Occipital lobe (tissue), 2 donors: ENCODE measurements around the gene GCSH. TPM values are rescaled to one million over a fixed set of nuclear protein-coding genes. Genes with fewer than 3 reads are reported as not detected.
A peak's percentile ranks its signal among the peaks of the same experiment; 100 is the strongest.
"Not testable (repeated sequence)": the region's sequence is repeated elsewhere in the genome, so short reads cannot be mapped to it uniquely, and the experiment has no call there.

Experiments
- DNase-seq: peaks from one replicate; lab custom pipeline; 2025; lab: John Stamatoyannopoulos, UW
- total RNA-seq: library from RNA; depleted of rRNA; stranded (reverse); fragments of >200 nt; gene quantifications from one replicate; pipeline ENCODE4 v1.2.3, GENCODE V29; 2014

The GCSH gene
- total RNA-seq, result 18.2 TPM

GRCh38 chr16:81095953-81096714 is at the start of gene GCSH:
TSS of gene GCSH (minus strand) at chr16:81096395. CDS start at chr16:81096278, 117 bp downstream.
- DNase-seq, result peak; percentile 99

DNA sequence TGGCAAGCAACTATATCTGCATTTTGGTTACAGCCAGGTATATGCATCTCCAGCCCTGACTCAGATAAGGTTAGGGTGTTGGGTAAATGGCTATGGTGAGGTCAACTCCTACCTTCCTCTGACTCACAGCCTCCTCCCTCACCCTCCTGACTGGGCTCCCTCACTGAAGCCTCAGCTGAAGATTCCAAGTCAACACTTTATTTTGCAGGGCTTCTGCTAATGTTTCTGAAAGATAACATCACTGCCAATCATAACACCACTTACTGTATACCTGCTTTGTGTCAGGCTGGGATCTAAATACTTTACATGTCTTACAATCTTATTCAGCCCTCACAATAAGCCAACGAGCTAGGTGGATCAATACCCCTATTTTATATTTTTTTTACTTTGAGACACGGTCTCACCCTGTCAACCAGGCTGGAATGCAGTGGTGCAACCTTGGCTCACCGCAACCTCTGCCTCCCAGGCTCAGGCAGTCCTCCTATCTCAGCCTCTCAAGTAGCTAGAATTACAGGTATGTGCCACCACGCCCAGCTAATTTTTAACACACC is 47.8 kb upstream of the GCSH start:
- no peak for DNase-seq

DNA sequence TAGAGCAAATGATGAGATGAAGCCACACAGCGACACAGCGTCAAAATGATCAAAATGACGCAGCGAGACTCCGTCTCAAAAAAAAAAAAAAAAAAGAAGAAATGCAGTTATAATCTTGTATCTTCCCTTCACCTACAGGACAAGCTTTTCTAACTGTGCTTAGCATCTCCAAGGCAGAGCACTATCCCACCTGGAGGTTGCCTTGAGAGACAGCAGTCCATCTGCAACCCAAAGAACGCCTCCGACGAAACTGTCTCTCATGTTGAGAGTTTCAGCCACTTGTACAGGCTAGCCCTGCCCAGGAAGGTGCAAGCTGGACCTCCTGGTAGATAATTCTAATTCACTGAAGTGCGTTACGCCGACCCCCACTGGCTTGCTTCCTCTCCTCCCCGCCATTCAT is 46.7 kb upstream of the GCSH start:
- DNase-seq, result no peak

GRCh38 chr16:81140930-81141780 is 45.0 kb upstream of the GCSH start:
- no peak for DNase-seq

GRCh38 chr16:81138831-81139557 is 42.8 kb upstream of the GCSH start:
- DNase-seq, result no peak

- no peak for DNase-seq
Measured at GRCh38 chr16:81137754-81138153, 41.6 kb upstream of the GCSH start.

DNA sequence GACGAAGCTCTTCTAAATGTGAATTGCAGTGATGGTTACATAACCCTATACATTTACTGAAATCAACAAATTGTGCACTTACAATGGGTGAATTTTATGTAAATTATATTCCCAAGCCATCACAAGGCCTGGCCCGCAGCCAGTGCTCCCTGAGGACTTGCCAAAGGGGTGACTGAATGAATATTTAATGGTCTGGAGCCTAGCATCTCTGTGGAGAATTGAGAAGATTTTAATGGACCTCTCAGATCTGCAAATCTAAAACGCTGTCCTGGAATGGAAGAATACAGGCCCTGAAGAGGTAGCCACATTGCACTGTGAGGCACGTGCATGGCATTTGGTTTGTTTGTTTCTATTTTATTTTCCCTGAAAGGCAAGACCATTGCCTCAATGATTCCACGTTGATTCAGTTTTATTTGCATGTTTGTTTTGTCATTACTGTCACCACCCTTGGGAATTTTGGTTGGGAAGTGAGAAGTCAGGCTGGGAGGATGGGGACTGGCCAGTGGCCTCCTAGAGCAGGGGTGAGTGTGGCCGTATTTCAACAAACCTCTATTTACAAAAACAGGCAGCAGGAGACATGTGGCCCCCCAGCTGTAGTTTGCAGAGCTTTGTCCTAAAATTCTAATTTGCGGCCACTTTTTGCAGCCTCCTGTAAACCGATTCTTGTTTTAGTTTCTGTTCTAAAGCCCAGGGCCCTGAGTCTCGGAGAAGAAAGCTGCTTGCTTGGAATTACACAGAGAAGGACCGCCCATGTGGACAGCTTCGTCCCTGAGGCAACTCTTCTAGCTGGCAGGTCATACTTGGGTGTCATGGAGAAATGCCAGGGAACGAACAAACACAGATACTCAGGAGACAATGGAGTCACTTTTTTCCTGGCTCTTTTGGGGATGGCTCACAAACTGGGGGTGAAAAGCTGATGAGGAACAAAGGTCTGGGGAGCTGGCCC is 40.5 kb upstream of the GCSH start:
- DNase-seq, result peak; percentile 19

DNA sequence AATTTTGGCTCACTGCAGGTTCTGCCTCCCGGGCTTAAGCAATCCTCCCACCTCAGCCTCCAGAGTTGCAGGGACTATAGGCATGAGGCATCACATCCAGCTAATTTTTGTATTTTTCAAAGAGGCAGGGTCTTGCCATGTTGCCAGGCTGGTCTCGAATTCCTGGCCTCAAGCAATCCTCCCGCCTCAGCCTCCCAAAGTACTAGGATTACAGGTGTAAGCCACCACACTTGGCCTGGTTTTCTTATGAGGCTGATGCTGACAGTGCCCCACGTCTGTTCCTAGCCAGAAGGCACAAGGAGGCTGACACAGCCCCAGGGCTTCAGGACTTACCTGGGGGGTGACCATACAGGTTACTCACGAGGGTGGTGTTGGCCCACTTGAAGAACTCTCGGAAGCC is 33.9 kb upstream of the GCSH start:
- no peak for DNase-seq

- DNase-seq, result no peak
Measured at GRCh38 chr16:81128726-81129524, 32.7 kb upstream of the GCSH start.

DNA sequence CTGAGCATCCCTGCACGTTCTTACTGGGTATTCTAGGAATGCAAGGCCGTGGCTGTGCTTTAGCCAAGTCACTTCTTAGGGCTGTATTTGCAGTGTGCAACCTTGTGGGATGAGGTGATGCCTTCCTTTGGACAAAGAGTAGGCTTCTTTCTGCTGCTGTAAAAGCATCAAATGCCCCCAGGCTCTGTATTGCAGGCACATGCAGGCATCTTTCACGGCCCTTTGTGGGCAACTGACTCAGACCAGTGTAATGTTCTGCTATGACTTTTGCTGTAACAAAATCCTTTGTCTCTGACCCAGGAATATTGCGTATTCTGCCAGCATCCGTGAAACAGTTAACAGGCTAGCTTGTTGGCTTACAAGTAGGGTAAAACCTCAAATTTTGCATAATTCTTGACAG is 30.9 kb upstream of the GCSH start:
- DNase-seq, result no peak

GRCh38 chr16:81123092-81123852 is 27.1 kb upstream of the GCSH start:
- no peak for DNase-seq

DNA sequence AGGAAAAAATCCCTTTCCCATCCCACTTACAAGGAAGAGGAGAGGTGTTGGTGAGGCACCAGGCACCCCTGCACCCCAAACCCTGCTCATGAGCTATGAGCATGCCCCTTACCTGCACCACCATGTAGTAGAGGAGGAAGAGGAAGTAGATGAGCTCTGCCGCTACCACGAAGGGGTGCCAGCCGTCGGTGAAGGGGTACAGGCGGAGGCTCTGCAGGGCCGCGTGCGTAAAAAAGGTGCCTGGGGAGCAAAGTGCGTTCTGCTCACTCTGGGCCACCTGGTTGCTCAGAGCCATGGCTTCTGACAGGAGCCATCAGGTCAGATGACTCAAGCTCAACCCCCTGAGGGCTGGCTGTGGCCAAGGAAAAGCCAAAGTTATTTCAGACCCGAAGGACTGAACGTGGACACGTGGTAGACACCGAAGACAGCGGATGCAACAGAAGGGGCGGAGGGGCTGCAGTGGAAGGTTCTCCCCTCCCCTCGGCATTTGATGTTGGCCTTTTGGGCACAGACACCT is 25.3 kb upstream of the GCSH start:
- no peak for DNase-seq

- no peak for DNase-seq
Measured at GRCh38 chr16:81117436-81117835, 21.2 kb upstream of the GCSH start.

- DNase-seq, result no peak
Measured at GRCh38 chr16:81116285-81116684, 20.1 kb upstream of the GCSH start.

- no peak for DNase-seq
Measured at GRCh38 chr16:81112453-81112852, 16.3 kb upstream of the GCSH start.

DNA sequence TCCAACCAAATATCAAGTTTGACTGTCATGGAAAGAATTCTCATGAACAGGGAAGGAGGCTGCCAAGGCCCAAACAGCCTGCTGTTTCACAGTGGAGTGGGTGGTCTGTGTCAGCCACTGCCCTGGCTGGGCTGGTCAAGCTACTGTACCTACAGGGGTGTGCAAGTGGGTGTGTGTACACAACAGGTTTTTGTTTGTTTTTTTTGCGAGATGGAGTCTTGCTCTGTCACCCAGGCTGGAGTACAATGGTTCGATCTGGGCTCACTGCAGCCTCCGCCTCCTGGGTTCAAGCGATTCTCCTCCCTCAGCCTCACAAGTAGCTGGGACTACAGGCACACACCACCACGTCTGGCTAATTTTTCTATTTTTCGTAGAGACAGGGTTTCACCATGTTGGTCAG is 13.1 kb upstream of the GCSH start:
- not testable (repeated sequence) for DNase-seq

DNA sequence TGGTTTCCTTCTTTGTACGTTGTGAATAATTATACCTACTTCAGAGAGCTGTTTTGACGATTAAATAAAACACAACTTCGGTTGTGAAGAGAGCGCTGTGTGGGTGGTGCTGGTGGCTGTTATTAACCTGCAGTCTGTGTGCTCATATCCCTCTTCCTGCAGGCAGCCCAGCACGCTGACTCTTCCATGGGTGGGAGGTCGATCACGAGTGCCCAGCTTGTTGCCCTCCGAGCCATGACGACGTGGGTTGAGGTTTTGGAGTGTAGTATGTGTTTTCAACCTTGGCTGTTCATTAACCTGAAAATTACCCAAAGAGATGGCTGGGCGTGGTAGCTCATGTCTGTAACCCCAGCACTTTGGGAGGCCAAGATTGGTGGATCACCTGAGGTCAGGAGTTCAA is 11.3 kb upstream of the GCSH start:
- DNase-seq, result no peak

- DNase-seq, result no peak
Measured at GRCh38 chr16:81106826-81107503, 10.8 kb upstream of the GCSH start.
